Suprapubic skin (tissue), 4 donors: ENCODE data around the gene SRSF6.

Experiments used
- CTCF ChIP-seq, 2 donors: fragments of 200-600 bp in 1 of 2; fragments of 450-650 bp in 1 of 2; sonication (generic) in 1 of 2; IDR thresholded peaks; one replicate each; pipeline ENCODE4 v1.5.1; 2016 to 2019; ENCODE audit warnings: antibody characterized with exemption in 2 of 2, mild to moderate bottlenecking in 1 of 2, moderate library complexity in 1 of 2
- POLR2A ChIP-seq, 2 donors: fragments of 450-650 bp; IDR thresholded peaks; one replicate each; pipeline ENCODE4 v1.6.1; 2017; ENCODE audit warnings: antibody characterized with exemption in 2 of 2, mild to moderate bottlenecking in 2 of 2, moderate library complexity in 2 of 2
- POLR2AphosphoS5 ChIP-seq, 3 donors: sonication (generic); formaldehyde crosslinking; IDR thresholded peaks; one replicate each; pipeline ENCODE4 v1.6.1; 2017; ENCODE audit warnings: antibody characterized with exemption in 3 of 3

DNA sequence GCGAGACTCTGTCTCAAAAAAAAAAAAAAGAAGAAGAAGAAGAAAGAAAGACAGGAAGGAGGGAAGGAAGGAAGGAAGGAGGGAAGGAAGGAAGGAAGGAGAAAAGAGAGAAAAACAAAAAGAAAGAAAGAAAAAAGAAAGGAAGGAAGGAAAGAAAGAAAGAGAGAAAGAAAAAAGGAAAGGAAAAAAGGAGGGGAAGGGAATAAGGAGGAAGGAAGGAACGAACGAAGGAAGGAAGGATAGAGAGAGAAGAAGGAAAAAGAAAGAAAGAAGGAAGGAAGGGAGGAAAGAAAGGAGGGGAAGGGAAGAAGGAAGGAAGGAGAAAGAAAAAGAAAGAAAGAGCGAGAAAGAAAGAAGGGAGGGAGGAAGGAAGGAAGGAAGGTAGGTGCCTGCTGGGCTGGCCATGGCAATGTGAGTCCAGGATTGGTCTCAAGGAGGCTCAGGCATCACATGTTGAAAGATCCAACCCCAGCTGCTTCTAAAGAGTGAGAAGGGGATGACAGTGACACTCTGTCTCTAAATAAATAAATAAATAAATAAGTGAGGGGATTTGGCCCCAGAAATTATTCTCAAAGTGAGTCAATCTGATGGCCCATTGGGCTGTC, 24.3 kb upstream of the SRSF6 start:
- no peak for TF ChIP-seq CTCF (IDR thresholded peaks at IDR 0.05)
- no peak for TF ChIP-seq POLR2A (IDR thresholded peaks at IDR 0.05)
- no peak for TF ChIP-seq POLR2AphosphoS5 (IDR thresholded peaks at IDR 0.05)
